ENCODE data around the gene MRE11. TPM values are rescaled to one million over a fixed set of nuclear protein-coding genes. Genes with fewer than 3 reads are reported as not detected.

MRE11 gene
- polyA plus RNA-seq (2011; rRNA removed) (18.2 and 28.4 TPM in 2 replicates), polyA plus RNA-seq (2017; fragmentation: RNase III; extraction: RNeasy Plus Mini Kit Qiagen cat#74134 plus additional on column Dnase treatment) (19.2 to 23.2 TPM (median 21.1 TPM) in 3 replicates), polyA minus RNA-seq (2011; rRNA and poly(A)+ RNA removed) (7.4 and 8.6 TPM in 2 replicates)
- polyA plus RNA-seq (2012; cell fraction: cytosol; rRNA removed): 4.3 and 4.5 TPM in 2 replicates
- 5.2 and 9.3 TPM in 2 replicates for polyA plus RNA-seq (2012; cell fraction: nucleus; rRNA removed)

- no peak for FAIRE-seq
- ChIA-PET CTCF (no interaction called here), POLR2A (no interaction called here)
- WGBS (ENCODE audit: missing lambda C conversion rate): 1% methylated on average over 44 of the region's 55 CpGs
- DNase-seq (ENCODE audit: low read depth in 1 of 2, low spot score in 1 of 2): peak; percentile 63 to 97
- Histone ChIP-seq H3K9me3 (no peaks in the 10 kb centered on the region), H3K27ac (peak within 1 kb of the TSS; percentile 81 to 90), H3K4me2 (peak within 1 kb of the TSS; percentile 97), H3K4me1 (peaks cover 18% of the 10 kb centered on the region), H3K4me3 (peak within 1 kb of the TSS; percentile 97)
- ATAC-seq: peak; percentile 98 to 100
- no peak for TF ChIP-seq RFX5 (IDR thresholded peaks at IDR 0.05)
- TF ChIP-seq ELK1 (IDR thresholded peaks at IDR 0.05; ENCODE audit: low read depth, low read length): no peak
- no peak for TF ChIP-seq EHMT2 (IDR thresholded peaks at IDR 0.05; ENCODE audit: low read depth)
- peak; percentile 71 for TF ChIP-seq REST (IDR thresholded peaks at IDR 0.05)
- TF ChIP-seq TP53 (CRISPR knock-in tag; IDR thresholded peaks at IDR 0.05): 0 out of 2 replicates have a peak, but pooled peaks have one; percentile 47
- TF ChIP-seq POLR2AphosphoS2 (conservative IDR thresholded peaks at IDR 0.05; ENCODE audit: low read length): no peak
- TF ChIP-seq FOSL2 (IDR thresholded peaks at IDR 0.05): no peak
- no peak for TF ChIP-seq FOSL2 (CRISPR knock-in tag; IDR thresholded peaks at IDR 0.05)
- no peak for TF ChIP-seq NFE2L2 (conservative IDR thresholded peaks at IDR 0.05; ENCODE audit: low read length)
- TF ChIP-seq PBX3 (IDR thresholded peaks at IDR 0.05): no peak
- TF ChIP-seq CHD2 (IDR thresholded peaks at IDR 0.05; ENCODE audit: low read length, partially characterized antibody): peak; percentile 79
- no peak for TF ChIP-seq MAZ (IDR thresholded peaks at IDR 0.05; ENCODE audit: borderline replicate concordance, low read depth, low read length)
- no peak; the same call in 1 of the 2 replicates for TF ChIP-seq GATA3 (IDR thresholded peaks at IDR 0.05; ENCODE audit: borderline replicate concordance)
- TF ChIP-seq HOXA7 (CRISPR knock-in tag; IDR thresholded peaks at IDR 0.05): no peak
- no peak for TF ChIP-seq RCOR1 (IDR thresholded peaks at IDR 0.05; ENCODE audit: low read depth, low read length)
- peak; percentile 46; the same call in 1 of the 2 replicates for TF ChIP-seq PHF8 (IDR thresholded peaks at IDR 0.05; ENCODE audit: borderline replicate concordance, low read depth)
- TF ChIP-seq FOXS1 (CRISPR knock-in tag; IDR thresholded peaks at IDR 0.05): no peak
- TF ChIP-seq ATOH8 (CRISPR knock-in tag; IDR thresholded peaks at IDR 0.05; ENCODE audit: low read depth): no peak
- peak; percentile 38 for TF ChIP-seq POLR2A (IDR thresholded peaks at IDR 0.05; ENCODE audit: low read length)
- TF ChIP-seq CTCF (IDR thresholded peaks at IDR 0.05): no peak
- 0 out of 2 replicates have a peak, but pooled peaks have one; percentile 7 for TF ChIP-seq USF2 (IDR thresholded peaks at IDR 0.05)
- TF ChIP-seq RARB (CRISPR knock-in tag; IDR thresholded peaks at IDR 0.05): no peak
- TF ChIP-seq MAX (IDR thresholded peaks at IDR 0.05): peak; percentile 78
- TF ChIP-seq HES2 (IDR thresholded peaks at IDR 0.05): no peak
- peak; percentile 64 for TF ChIP-seq KDM5A (IDR thresholded peaks at IDR 0.05)
- TF ChIP-seq ESRRA (IDR thresholded peaks at IDR 0.05; ENCODE audit: borderline replicate concordance, low read length): no peak
- no peak for TF ChIP-seq ZC3H11A (IDR thresholded peaks at IDR 0.05)
- TF ChIP-seq CBX8 (IDR thresholded peaks at IDR 0.05): no peak
- no peak for TF ChIP-seq ZFP36 (IDR thresholded peaks at IDR 0.05; ENCODE audit: borderline replicate concordance, partially characterized antibody)
These were observed at the start of gene MRE11, which contains the start of gene ANKRD49 for GRCh38 chr11:94493281-94494125. Gene MRE11, minus strand, starts transcription at chr11:94493844. Its CDS starts 1,043 bp downstream, at chr11:94492801. Gene ANKRD49, plus strand, starts transcription at chr11:94493984. Its CDS starts 2,710 bp downstream, at chr11:94496694.

All from A549 (cell line).